MM.1S (cell line): ENCODE results near the gene LATS1.

ENCODE experiments used
- EZH2 ChIP-seq: fragments of 300-600 bp; sonication (generic); optimal IDR thresholded peaks from 2 replicates; pipeline ENCODE3; 2017; ENCODE audit warnings: low read depth, mild to moderate bottlenecking, antibody characterized with exemption, low read length, mixed read lengths
- TF ChIP-seq, protein P1 (sequence below): fragments of 300-600 bp; sonication (generic); IDR thresholded peaks from 2 replicates; pipeline ENCODE4 v1.5.1; 2016; ENCODE audit warnings: antibody characterized with exemption, low read length, mixed read lengths

DNA sequence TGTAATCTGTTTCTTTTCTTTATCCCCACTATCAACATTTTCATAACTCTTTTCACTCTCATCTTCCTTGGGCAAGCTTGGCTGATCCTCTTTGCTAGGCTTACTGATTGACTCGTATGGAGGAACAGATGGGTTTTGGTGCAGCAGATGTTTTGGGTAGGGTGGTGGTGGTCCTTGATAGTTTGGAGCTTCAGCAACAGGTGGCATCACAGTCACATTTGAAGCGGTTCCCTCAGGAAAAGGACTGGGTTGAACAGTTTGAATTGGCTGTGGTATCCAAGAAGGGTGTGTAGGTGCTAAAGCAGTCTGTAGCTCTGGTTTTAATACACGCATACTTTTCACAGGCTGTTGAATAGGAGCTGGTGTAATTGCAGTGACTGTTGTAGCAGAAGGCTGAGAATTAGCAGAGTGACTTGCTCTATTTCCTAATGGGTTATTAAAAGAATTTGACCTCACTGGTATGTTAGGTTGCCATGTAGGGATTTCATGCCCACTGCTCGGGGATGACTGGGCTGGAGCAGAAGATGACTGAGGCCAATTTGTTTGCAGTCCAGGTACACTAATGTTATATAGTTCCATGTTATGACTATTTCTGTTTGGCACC lies 34.5 kb downstream of the LATS1 start:
- TF ChIP-seq, protein P1, sequence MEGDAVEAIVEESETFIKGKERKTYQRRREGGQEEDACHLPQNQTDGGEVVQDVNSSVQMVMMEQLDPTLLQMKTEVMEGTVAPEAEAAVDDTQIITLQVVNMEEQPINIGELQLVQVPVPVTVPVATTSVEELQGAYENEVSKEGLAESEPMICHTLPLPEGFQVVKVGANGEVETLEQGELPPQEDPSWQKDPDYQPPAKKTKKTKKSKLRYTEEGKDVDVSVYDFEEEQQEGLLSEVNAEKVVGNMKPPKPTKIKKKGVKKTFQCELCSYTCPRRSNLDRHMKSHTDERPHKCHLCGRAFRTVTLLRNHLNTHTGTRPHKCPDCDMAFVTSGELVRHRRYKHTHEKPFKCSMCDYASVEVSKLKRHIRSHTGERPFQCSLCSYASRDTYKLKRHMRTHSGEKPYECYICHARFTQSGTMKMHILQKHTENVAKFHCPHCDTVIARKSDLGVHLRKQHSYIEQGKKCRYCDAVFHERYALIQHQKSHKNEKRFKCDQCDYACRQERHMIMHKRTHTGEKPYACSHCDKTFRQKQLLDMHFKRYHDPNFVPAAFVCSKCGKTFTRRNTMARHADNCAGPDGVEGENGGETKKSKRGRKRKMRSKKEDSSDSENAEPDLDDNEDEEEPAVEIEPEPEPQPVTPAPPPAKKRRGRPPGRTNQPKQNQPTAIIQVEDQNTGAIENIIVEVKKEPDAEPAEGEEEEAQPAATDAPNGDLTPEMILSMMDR = no peak
- TF ChIP-seq EZH2 = no peak
